DND-41 (cell line): ENCODE results near the gene SPIB.

Source experiments
- ATAC-seq: fragments of 200-7000 bp; cut with Tn5 transposase; 3 replicates; pipeline ENCODE4 v1.9.1; 2021; ENCODE audit warnings: low read depth; ENCODE audit not compliant: insufficient read depth
- DNase-seq: peaks from one replicate; pipeline ENCODE4 v3.0.0-alpha.2; 2020
- H2AFZ ChIP-seq: 2 replicates; pipeline ENCODE4 v1.6.0; 2012; ENCODE audit warnings: low read depth, low read length
- H3K27ac ChIP-seq: 2 replicates; pipeline ENCODE4 v1.5.1; 2012; ENCODE audit warnings: low read length, inconsistent platforms
- H3K27me3 ChIP-seq: fragments of 200-600 bp; sonication (generic); 2 replicates; pipeline ENCODE4 v1.6.0; 2012; ENCODE audit warnings: low read length, mild to moderate bottlenecking, inconsistent platforms; ENCODE audit not compliant: insufficient read depth, poor library complexity
- H3K36me3 ChIP-seq: 2 replicates; pipeline ENCODE4 v1.5.1; 2012; ENCODE audit warnings: low read length, inconsistent platforms; ENCODE audit not compliant: insufficient read depth
- H3K4me1 ChIP-seq: 2 replicates; pipeline ENCODE4 v1.5.1; 2012; ENCODE audit warnings: mild to moderate bottlenecking, low read length; ENCODE audit not compliant: insufficient read depth
- H3K4me2 ChIP-seq: 2 replicates; pipeline ENCODE4 v1.6.0; 2012; ENCODE audit warnings: mild to moderate bottlenecking, moderate library complexity, low read length, inconsistent platforms; ENCODE audit not compliant: insufficient read depth
- H3K4me3 ChIP-seq, 2 experiments: fragments of 200-600 bp in 1 of 2; shearing (Covaris generic) in 1 of 2; 2 replicates each; pipeline ENCODE4 v1.5.1; 2012 to 2016; ENCODE audit warnings: inconsistent platforms in 2 of 2, low read length in 2 of 2, mild to moderate bottlenecking in 2 of 2, low read depth in 1 of 2, moderate library complexity in 1 of 2
- H3K79me2 ChIP-seq: 2 replicates; pipeline ENCODE4 v1.6.0; 2012; ENCODE audit warnings: low read length, inconsistent platforms; ENCODE audit not compliant: insufficient read depth
- H3K9ac ChIP-seq: 2 replicates; pipeline ENCODE4 v1.6.0; 2012; ENCODE audit warnings: low read depth, mild to moderate bottlenecking, inconsistent platforms, low read length, moderate library complexity
- H3K9me3 ChIP-seq: 2 replicates; pipeline ENCODE4 v1.5.1; 2012; ENCODE audit warnings: low read length, moderate library complexity, mild to moderate bottlenecking, inconsistent platforms; ENCODE audit not compliant: insufficient read depth, severe bottlenecking
- H4K20me1 ChIP-seq: 2 replicates; pipeline ENCODE4 v1.6.0; 2012; ENCODE audit warnings: low read length; ENCODE audit not compliant: insufficient read depth
- CTCF ChIP-seq: IDR thresholded peaks from 2 replicates; pipeline ENCODE4 v1.5.1; 2012; ENCODE audit warnings: borderline replicate concordance, low read length, moderate library complexity, mild to moderate bottlenecking; ENCODE audit not compliant: poor library complexity, severe bottlenecking; ENCODE audit errors: extremely low read depth
- EZH2 ChIP-seq: IDR thresholded peaks from 3 replicates; pipeline ENCODE4 v1.6.1; 2012; ENCODE audit warnings: borderline replicate concordance, low read depth, mild to moderate bottlenecking, moderate library complexity, low read length, inconsistent platforms; ENCODE audit not compliant: severe bottlenecking

The SPIB gene

GRCh38 chr19:50478901-50479715 is 60.4 kb downstream of the SPIB start:
- no peak overlapping the region for H3K9ac ChIP-seq
- TF ChIP-seq CTCF = peak; percentile 59
- no peak for TF ChIP-seq EZH2
- no peaks in the 10 kb centered on the region for H3K9me3 ChIP-seq
- no peak overlapping the region for H3K4me2 ChIP-seq
- no peak overlapping the region for H3K4me3 ChIP-seq
- peaks cover 4% of the 10 kb centered on the region; the same call in 1 of the 2 replicates for H3K36me3 ChIP-seq
- H2AFZ ChIP-seq = no peak overlapping the region
- peaks cover 14% of the 10 kb centered on the region for H3K4me1 ChIP-seq
- H4K20me1 ChIP-seq = no peaks in the 10 kb centered on the region
- ATAC-seq (no peak), DNase-seq (peak; percentile 17)
- no peak overlapping the region for H3K27ac ChIP-seq
- peaks cover 10% of the 10 kb centered on the region; the same call in 1 of the 2 replicates for H3K79me2 ChIP-seq
- H3K27me3 ChIP-seq = no peaks in the 10 kb centered on the region

- H3K4me2 ChIP-seq = no peak overlapping the region
- H2AFZ ChIP-seq = no peak overlapping the region
- no peak overlapping the region for H3K9ac ChIP-seq
- no peaks in the 10 kb centered on the region for H4K20me1 ChIP-seq
- peaks cover 10% of the 10 kb centered on the region; the same call in 1 of the 2 replicates for H3K79me2 ChIP-seq
- H3K4me3 ChIP-seq = no peak overlapping the region
- no peaks in the 10 kb centered on the region for H3K27me3 ChIP-seq
- ATAC-seq = no peak
- H3K9me3 ChIP-seq = no peaks in the 10 kb centered on the region
- H3K4me1 ChIP-seq = peaks cover 14% of the 10 kb centered on the region
- H3K36me3 ChIP-seq = peaks cover 4% of the 10 kb centered on the region; the same call in 1 of the 2 replicates
- TF ChIP-seq EZH2 (no peak), CTCF (no peak)
- no peak for DNase-seq
- H3K27ac ChIP-seq = no peak overlapping the region
Observed at GRCh38 chr19:50479761-50480251, 61.1 kb downstream of the SPIB start.

DNA sequence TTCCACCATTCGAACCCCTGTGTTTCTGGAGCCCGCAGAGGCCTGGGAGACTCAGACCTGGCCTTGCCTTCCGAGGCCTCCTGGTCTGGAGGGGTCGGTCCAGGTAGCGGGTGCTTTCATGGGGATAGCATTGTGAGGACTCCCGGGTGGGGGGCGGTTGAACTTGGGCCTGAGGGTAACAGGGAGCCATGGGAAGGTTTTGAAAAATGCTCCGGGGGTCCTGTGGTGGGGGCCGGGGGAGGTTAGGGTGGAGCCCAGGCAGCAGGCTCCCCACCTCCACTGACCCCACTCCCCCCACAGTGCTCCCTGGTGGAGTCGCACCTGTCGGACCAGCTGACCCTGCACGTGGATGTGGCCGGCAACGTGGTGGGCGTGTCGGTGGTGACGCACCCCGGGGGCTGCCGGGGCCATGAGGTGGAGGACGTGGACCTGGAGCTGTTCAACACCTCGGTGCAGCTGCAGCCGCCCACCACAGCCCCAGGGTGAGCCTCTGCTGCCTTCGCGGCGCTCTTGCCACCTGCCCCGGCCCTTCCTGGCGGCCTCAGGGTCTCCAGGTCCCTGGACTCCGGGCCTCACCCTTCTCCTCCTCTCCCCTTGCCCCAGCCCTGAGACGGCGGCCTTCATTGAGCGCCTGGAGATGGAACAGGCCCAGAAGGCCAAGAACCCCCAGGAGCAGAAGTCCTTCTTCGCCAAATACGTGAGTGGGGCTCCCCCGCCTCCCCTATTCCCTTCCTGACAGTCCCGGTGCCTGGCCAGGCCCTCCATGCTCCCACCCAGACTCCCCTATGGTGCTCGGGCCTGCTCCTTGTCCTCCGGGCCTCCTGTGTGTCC is 61.8 kb downstream of the SPIB start:
- Histone ChIP-seq H3K4me2 (no peak overlapping the region), H3K36me3 (peaks cover 4% of the 10 kb centered on the region; the same call in 1 of the 2 replicates), H3K4me3 (no peak overlapping the region), H3K9ac (no peak overlapping the region), H3K27ac (no peak overlapping the region), H4K20me1 (no peaks in the 10 kb centered on the region), H2AFZ (no peak overlapping the region), H3K27me3 (no peaks in the 10 kb centered on the region), H3K9me3 (no peaks in the 10 kb centered on the region), H3K4me1 (peaks cover 14% of the 10 kb centered on the region), H3K79me2 (peaks cover 10% of the 10 kb centered on the region; the same call in 1 of the 2 replicates)
- TF ChIP-seq EZH2 (no peak), CTCF (no peak)
- ATAC-seq = no peak
- no peak for DNase-seq
